Neural cell (in vitro differentiated cells): ENCODE data around the gene KRT2. TPM values are rescaled to one million over a fixed set of nuclear protein-coding genes. Genes with fewer than 3 reads are reported as not detected.

Experiments
- H2AFZ ChIP-seq: fragments of 200-600, 300-800 bp; sonication (generic), shearing (Covaris generic); 2 replicates; pipeline ENCODE4 v1.6.0; 2014; ENCODE audit warnings: low read depth, mild to moderate bottlenecking, antibody characterized with exemption, low read length, moderate library complexity
- H3F3A ChIP-seq: fragments of 200-600 bp; shearing (Covaris generic); 2 replicates; pipeline ENCODE4 v1.6.1; 2016; ENCODE audit warnings: mild to moderate bottlenecking, moderate library complexity, mixed read lengths, antibody characterized with exemption, low read length; ENCODE audit not compliant: insufficient read depth, poor library complexity, severe bottlenecking
- H3K27ac ChIP-seq: fragments of 200-600, 300-800 bp; sonication (generic), shearing (Covaris generic); 2 replicates; pipeline ENCODE4 v1.5.1; 2014; ENCODE audit warnings: mild to moderate bottlenecking, low read length, moderate library complexity
- H3K27me3 ChIP-seq: fragments of 300-800, 200-600 bp; sonication (generic), shearing (Covaris generic); 2 replicates; pipeline ENCODE4 v1.6.0; 2014; ENCODE audit warnings: mild to moderate bottlenecking, low read depth, low read length, moderate library complexity; ENCODE audit not compliant: insufficient read depth
- H3K36me3 ChIP-seq: fragments of 300-800, 200-600 bp; sonication (generic), shearing (Covaris generic); 2 replicates; pipeline ENCODE4 v1.5.1; 2014; ENCODE audit warnings: mild to moderate bottlenecking, antibody characterized with exemption, low read length, moderate library complexity; ENCODE audit not compliant: insufficient read depth
- H3K4me2 ChIP-seq: fragments of 300-800, 200-600 bp; sonication (generic), shearing (Covaris generic); 2 replicates; pipeline ENCODE4 v1.6.0; 2014; ENCODE audit warnings: mild to moderate bottlenecking, low read length
- H3K4me3 ChIP-seq: fragments of 300-800, 200-600 bp; sonication (generic), shearing (Covaris generic); 2 replicates; pipeline ENCODE4 v1.5.1; 2014; ENCODE audit warnings: mild to moderate bottlenecking, low read length, moderate library complexity
- H3K79me2 ChIP-seq: fragments of 200-600 bp; shearing (Covaris generic); replicated peaks from 2 replicates; pipeline ENCODE4 v1.6.0; 2014; ENCODE audit warnings: mild to moderate bottlenecking, low read length, moderate library complexity; ENCODE audit not compliant: insufficient read depth
- H3K9ac ChIP-seq: fragments of 300-800, 200-600 bp; sonication (generic), shearing (Covaris generic); 2 replicates; pipeline ENCODE4 v1.6.1; 2016; ENCODE audit warnings: mild to moderate bottlenecking, low read length, mixed read lengths
- H3K9me2 ChIP-seq: fragments of 200-600 bp; shearing (Covaris generic); 2 replicates; pipeline ENCODE4 v1.6.1; 2016; ENCODE audit warnings: mild to moderate bottlenecking, low read length, mixed read lengths; ENCODE audit not compliant: insufficient read depth
- H3K9me3 ChIP-seq: fragments of 200-600, 300-800 bp; sonication (generic), shearing (Covaris generic); 2 replicates; pipeline ENCODE4 v1.6.1; 2016; ENCODE audit warnings: mild to moderate bottlenecking, mixed run types, low read length, moderate library complexity, mixed read lengths
- H4K20me1 ChIP-seq: fragments of 200-600 bp; shearing (Covaris generic); 2 replicates; pipeline ENCODE4 v1.6.1; 2016; ENCODE audit warnings: mild to moderate bottlenecking, mixed run types; ENCODE audit not compliant: insufficient read depth
- EP300 ChIP-seq: fragments of 450-650 bp; conservative IDR thresholded peaks from 2 replicates; pipeline ENCODE4 v1.6.1; 2014; ENCODE audit warnings: antibody characterized with exemption, mild to moderate bottlenecking, moderate library complexity; ENCODE audit not compliant: poor library complexity, severe bottlenecking
- EZH2 ChIP-seq: fragments of 200-600, 300-800 bp; shearing (Covaris generic), sonication (generic); IDR thresholded peaks from 2 replicates; pipeline ENCODE4 v1.6.1; 2014; ENCODE audit warnings: antibody characterized with exemption, low read length, borderline replicate concordance, mild to moderate bottlenecking; ENCODE audit not compliant: insufficient read depth, poor library complexity, severe bottlenecking
- MXI1 ChIP-seq: fragments of 450-650 bp; conservative IDR thresholded peaks from 2 replicates; pipeline ENCODE4 v1.6.1; 2014; ENCODE audit warnings: antibody characterized with exemption, mild to moderate bottlenecking; ENCODE audit not compliant: poor library complexity, severe bottlenecking
- POLR2AphosphoS5 ChIP-seq: IDR thresholded peaks from 2 replicates; pipeline ENCODE4 v1.6.1; 2012
- RAD21 ChIP-seq: fragments of 450-650 bp; conservative IDR thresholded peaks from 2 replicates; pipeline ENCODE4 v1.6.1; 2014; ENCODE audit warnings: antibody characterized with exemption, mild to moderate bottlenecking, moderate library complexity
- SMC3 ChIP-seq: fragments of 450-650 bp; conservative IDR thresholded peaks from 2 replicates; pipeline ENCODE4 v1.6.1; 2014; ENCODE audit warnings: antibody characterized with exemption, mild to moderate bottlenecking, moderate library complexity; ENCODE audit not compliant: poor library complexity
- TAF1 ChIP-seq: IDR thresholded peaks from 2 replicates; pipeline ENCODE4 v1.6.1; 2012; ENCODE audit warnings: low read depth
- polyA plus RNA-seq: library from polyadenylated mRNA; depleted of rRNA; stranded (reverse); fragments of >200 nt; gene quantifications from 2 replicates; pipeline ENCODE4 v1.2.3, GENCODE V29; 2014
- TF ChIP-seq, protein P1 (sequence below): fragments of 450-650 bp; IDR thresholded peaks from 2 replicates; pipeline ENCODE4 v1.5.1; 2014; ENCODE audit warnings: antibody characterized with exemption, mild to moderate bottlenecking, moderate library complexity; ENCODE audit not compliant: poor library complexity, severe bottlenecking
- TF ChIP-seq, protein P2 (sequence below): IDR thresholded peaks from 2 replicates; pipeline ENCODE4 v1.6.1; 2012; ENCODE audit warnings: borderline replicate concordance

Gene KRT2
- polyA plus RNA-seq, 1 donor from 2014 or later, result not detected

DNA sequence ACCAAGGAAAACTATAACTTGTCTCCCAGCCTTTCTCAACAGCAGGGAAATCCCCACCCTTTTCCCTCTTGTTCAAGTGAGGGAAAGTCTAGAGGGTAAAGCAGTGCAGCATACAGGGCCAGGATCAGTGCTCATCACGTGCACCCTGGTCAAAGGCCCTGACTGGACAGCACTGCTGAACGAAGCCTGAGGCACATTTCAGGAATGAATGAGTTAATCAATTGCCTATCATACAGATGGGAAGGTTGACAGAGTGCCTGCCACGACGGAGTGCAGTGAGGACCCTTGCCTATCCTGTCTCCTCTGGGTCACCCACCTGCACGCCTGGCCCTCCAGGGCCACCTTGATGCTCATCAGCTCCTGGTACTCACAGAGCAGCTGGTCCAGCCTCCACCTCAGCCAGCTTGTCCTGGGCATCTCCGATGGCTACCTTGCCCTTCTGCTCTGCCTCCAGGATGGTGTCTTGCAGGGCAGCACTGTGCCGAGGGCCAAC is 22.0 kb downstream of the KRT2 start:
- no peaks in the 10 kb centered on the region for H3K27me3 ChIP-seq
- no peak overlapping the region for H3K27ac ChIP-seq
- TF ChIP-seq, protein P1, sequence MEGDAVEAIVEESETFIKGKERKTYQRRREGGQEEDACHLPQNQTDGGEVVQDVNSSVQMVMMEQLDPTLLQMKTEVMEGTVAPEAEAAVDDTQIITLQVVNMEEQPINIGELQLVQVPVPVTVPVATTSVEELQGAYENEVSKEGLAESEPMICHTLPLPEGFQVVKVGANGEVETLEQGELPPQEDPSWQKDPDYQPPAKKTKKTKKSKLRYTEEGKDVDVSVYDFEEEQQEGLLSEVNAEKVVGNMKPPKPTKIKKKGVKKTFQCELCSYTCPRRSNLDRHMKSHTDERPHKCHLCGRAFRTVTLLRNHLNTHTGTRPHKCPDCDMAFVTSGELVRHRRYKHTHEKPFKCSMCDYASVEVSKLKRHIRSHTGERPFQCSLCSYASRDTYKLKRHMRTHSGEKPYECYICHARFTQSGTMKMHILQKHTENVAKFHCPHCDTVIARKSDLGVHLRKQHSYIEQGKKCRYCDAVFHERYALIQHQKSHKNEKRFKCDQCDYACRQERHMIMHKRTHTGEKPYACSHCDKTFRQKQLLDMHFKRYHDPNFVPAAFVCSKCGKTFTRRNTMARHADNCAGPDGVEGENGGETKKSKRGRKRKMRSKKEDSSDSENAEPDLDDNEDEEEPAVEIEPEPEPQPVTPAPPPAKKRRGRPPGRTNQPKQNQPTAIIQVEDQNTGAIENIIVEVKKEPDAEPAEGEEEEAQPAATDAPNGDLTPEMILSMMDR, result no peak
- TF ChIP-seq RAD21, result no peak
- no peak for TF ChIP-seq SMC3
- H2AFZ ChIP-seq, result no peak overlapping the region
- no peak overlapping the region for H3K9ac ChIP-seq
- no peaks in the 10 kb centered on the region for H3K9me2 ChIP-seq
- no peaks in the 10 kb centered on the region for H3F3A ChIP-seq
- no peak overlapping the region for H3K4me2 ChIP-seq
- H3K79me2 ChIP-seq, result no peaks in the 10 kb centered on the region
- no peak overlapping the region for H3K4me3 ChIP-seq
- no peaks in the 10 kb centered on the region for H4K20me1 ChIP-seq
- H3K9me3 ChIP-seq, result no peaks in the 10 kb centered on the region
- H3K36me3 ChIP-seq, result no peaks in the 10 kb centered on the region

DNA sequence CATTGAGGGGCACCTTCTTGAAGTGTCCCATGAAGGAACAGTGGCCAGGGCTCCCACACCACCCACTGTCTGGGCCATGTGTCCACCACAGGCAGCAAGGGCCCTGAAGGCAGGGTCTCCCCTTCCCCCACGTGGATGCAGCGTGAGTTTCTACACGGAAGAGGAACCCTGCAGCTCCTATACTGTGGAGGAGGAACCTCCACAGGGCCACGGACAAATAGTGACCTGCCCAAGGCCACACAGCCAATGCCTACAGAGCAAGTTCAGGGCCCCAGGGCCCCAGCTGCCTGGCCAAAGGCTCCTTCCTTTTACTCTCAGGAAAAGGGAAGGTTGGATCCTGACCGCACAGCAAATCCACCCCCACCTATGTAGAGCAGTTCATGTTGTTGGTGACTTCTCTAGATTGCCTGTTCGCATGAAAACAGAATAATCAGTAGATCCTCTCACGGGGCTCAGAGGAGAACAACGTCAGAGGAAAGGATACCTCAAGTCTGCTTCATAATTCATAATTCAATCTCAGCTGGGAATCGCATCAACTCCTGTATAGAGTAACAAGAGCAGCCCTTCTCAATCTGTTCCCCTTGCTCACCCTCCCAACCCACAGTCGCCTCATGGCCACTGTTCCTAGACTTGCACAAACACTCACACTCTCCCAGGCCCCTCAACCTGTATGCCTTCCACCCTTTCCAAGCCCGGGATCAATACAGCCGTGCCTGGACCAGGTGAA is 22.6 kb downstream of the KRT2 start:
- H3K4me2 ChIP-seq, result no peak overlapping the region

More for the DNA sequence above, 22.6 kb downstream of the KRT2 start:
- Histone ChIP-seq H3K36me3 (no peaks in the 10 kb centered on the region), H3K9me3 (no peaks in the 10 kb centered on the region), H3K9ac (no peak overlapping the region), H3K4me3 (no peak overlapping the region), H3K79me2 (no peaks in the 10 kb centered on the region), H3K9me2 (no peaks in the 10 kb centered on the region), H3K27ac (no peak overlapping the region), H4K20me1 (no peaks in the 10 kb centered on the region), H3F3A (no peaks in the 10 kb centered on the region), H2AFZ (no peak overlapping the region), H3K27me3 (no peaks in the 10 kb centered on the region)
- TF ChIP-seq POLR2AphosphoS5 (no peak), MXI1 (no peak), EP300 (no peak), EZH2 (no peak), RAD21 (no peak), SMC3 (no peak), TAF1 (no peak)
- TF ChIP-seq, protein P1, result no peak
- TF ChIP-seq, protein P2, sequence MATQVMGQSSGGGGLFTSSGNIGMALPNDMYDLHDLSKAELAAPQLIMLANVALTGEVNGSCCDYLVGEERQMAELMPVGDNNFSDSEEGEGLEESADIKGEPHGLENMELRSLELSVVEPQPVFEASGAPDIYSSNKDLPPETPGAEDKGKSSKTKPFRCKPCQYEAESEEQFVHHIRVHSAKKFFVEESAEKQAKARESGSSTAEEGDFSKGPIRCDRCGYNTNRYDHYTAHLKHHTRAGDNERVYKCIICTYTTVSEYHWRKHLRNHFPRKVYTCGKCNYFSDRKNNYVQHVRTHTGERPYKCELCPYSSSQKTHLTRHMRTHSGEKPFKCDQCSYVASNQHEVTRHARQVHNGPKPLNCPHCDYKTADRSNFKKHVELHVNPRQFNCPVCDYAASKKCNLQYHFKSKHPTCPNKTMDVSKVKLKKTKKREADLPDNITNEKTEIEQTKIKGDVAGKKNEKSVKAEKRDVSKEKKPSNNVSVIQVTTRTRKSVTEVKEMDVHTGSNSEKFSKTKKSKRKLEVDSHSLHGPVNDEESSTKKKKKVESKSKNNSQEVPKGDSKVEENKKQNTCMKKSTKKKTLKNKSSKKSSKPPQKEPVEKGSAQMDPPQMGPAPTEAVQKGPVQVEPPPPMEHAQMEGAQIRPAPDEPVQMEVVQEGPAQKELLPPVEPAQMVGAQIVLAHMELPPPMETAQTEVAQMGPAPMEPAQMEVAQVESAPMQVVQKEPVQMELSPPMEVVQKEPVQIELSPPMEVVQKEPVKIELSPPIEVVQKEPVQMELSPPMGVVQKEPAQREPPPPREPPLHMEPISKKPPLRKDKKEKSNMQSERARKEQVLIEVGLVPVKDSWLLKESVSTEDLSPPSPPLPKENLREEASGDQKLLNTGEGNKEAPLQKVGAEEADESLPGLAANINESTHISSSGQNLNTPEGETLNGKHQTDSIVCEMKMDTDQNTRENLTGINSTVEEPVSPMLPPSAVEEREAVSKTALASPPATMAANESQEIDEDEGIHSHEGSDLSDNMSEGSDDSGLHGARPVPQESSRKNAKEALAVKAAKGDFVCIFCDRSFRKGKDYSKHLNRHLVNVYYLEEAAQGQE, result no peak
